H4 (cell line): ENCODE data around the gene KLRD1. TPM values are rescaled to one million over a fixed set of nuclear protein-coding genes. Genes with fewer than 3 reads are reported as not detected.
"Not testable (repeated sequence)": the region's sequence is repeated elsewhere in the genome, so short reads cannot be mapped to it uniquely, and the experiment has no call there.

Experiments used
- DNase-seq: peaks from one replicate; pipeline ENCODE4 v3.0.0-alpha.2; 2015; ENCODE audit warnings: low spot score
- total RNA-seq: library from RNA; depleted of rRNA; stranded (reverse); fragments of >200 nt; shearing (Covaris generic); gene quantifications from 2 replicates; pipeline ENCODE4 v1.2.3, GENCODE V29; 2014; rRNA removed

Gene KLRD1
- total RNA-seq, 1 experiment from 2014 or later: 0.77 TPM

DNA sequence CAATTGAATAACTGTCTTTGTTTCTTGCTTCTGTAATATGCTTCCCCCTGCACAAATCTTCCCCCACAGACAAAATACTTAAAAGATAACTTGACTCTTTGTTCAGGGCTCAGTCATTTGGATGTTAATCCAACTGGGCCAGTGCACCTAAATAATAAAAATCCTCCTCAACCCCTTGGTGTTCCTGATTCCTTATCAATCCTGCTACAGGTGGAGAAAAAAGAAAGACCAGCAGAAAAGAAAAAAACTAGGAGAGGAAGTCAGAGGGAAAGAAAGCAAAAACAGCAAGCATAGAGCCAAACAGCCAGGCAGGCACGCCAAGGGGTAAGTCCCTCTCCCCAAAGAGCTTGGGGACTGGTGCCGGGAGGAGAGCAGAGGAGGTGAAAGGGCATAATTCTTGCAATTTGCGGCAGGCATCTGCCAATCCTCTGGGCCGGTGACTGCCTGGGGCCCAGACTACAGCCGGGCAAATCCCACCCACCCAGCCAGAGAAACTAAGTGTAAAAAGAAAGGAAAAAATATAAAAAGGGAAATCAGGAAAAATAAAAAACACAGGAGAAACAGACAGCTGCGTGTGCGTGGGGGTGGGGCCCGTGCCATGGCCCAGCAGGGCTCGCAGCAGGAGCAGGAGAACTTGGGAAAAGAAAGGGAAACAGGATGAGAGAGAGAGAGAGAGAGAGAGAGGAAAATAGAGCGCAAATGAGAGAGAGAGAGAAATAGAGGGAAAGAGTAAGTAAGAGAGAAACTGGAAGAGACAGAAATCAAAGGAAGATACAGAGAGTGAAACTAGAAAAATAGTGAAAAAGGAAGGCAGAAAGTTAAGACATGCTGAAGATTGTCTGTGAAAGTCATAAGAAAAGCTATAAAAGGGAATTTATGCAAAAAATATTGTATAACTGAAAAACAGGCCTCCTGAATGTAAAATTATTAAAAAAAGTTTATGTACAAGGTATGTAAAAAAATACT lies 60.8 kb downstream of the KLRD1 start:
- DNase-seq: no peak

GRCh38 chr12:10369557-10370415 lies 62.1 kb downstream of the KLRD1 start:
- no peak for DNase-seq

GRCh38 chr12:10371893-10372535 lies 64.3 kb downstream of the KLRD1 start:
- DNase-seq: not testable (repeated sequence)

DNA sequence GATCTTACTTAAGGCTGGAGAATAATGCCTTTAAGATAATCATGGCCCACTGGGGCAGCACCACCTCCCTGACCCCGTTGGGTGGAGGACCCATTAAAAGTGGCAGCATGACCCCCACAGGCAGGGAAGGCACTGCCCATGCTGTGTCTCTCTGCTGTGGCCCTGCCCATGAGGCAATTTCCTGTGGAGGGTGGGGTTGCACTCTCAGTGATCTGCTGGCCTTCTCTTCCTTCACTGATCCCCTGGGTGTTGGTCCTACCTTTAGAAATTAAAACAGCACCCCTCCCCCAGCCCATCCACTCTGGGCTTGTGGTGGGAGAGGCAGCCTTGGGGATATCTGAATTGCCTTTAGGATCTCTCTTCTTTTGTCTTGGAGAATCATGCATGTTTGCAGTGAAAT lies 64.9 kb downstream of the KLRD1 start:
- DNase-seq: no peak

- DNase-seq: no peak
Measured at GRCh38 chr12:10374624-10375018, 67.0 kb downstream of the KLRD1 start.

GRCh38 chr12:10378737-10379136 lies 71.1 kb downstream of the KLRD1 start:
- DNase-seq: not testable (repeated sequence)

Other genes with a start within 250 kb of the KLRD1 start
- 0.50 and 1.4 TPM in 2 replicates for gene CLEC1A, start 208.9 kb upstream of the KLRD1 start, total RNA-seq
- gene CLEC7A, start 177.7 kb upstream of the KLRD1 start, total RNA-seq: 0.87 and 2.0 TPM in 2 replicates
- gene OLR1, start 135.7 kb upstream of the KLRD1 start, total RNA-seq: 7.3 and 8.7 TPM in 2 replicates
- 0.10 and 1.5 TPM in 2 replicates for gene TMEM52B, start 128.8 kb upstream of the KLRD1 start, total RNA-seq
- 73.5 and 75.5 TPM in 2 replicates for gene GABARAPL1, start 95.0 kb upstream of the KLRD1 start, total RNA-seq
- gene KLRK1, start 82.2 kb downstream of the KLRD1 start, total RNA-seq: not detected in 2 replicates
- gene KLRC4, start 101.9 kb downstream of the KLRD1 start, total RNA-seq: not detected in 2 replicates
- 0.37 TPM in 1 of 2 replicates, not detected in the other for gene KLRC3, start 112.7 kb downstream of the KLRD1 start, total RNA-seq
- gene KLRC2, start 128.1 kb downstream of the KLRD1 start, total RNA-seq: 0.23 TPM in 1 of 2 replicates, not detected in the other
- not detected in 2 replicates for gene KLRC1, start 145.5 kb downstream of the KLRD1 start, total RNA-seq
- gene EIF2S3B, start 198.0 kb downstream of the KLRD1 start, total RNA-seq: 0.66 and 0.83 TPM in 2 replicates